CD4-positive, CD25-positive, alpha-beta regulatory T cell (primary cell): Measurements from ENCODE around the gene RBM15B. TPM values are rescaled to one million over a fixed set of nuclear protein-coding genes. Genes with fewer than 3 reads are reported as not detected.

Experiments used
- ATAC-seq, 2 donors: fragments of 150-1000 bp; cut with Tn5 transposase; one replicate each; pipeline ENCODE4 v1.10.0; 2021; ENCODE audit warnings: low read depth in 2 of 2, moderate number of reproducible peaks in 2 of 2, moderate library complexity in 1 of 2
- DNase-seq, 3 donors: peaks; one replicate each; pipeline versions ENCODE4 v3.0.0 to v3.0.0-alpha.2; 2012 to 2022; ENCODE audit warnings: mixed read lengths in 1 of 3
- H3K27ac ChIP-seq: one replicate; pipeline ENCODE4 v1.7.0; 2013; ENCODE audit warnings: mild to moderate bottlenecking, low read length; ENCODE audit not compliant: insufficient read depth, poor library complexity, severe bottlenecking
- H3K27me3 ChIP-seq: one replicate; pipeline ENCODE4 v1.7.0; 2013; ENCODE audit warnings: low read length; ENCODE audit not compliant: control insufficient read depth, insufficient read depth
- H3K36me3 ChIP-seq: one replicate; pipeline ENCODE4 v1.7.0; 2013; ENCODE audit warnings: mild to moderate bottlenecking, low read length, moderate library complexity; ENCODE audit not compliant: control insufficient read depth, insufficient read depth
- H3K4me1 ChIP-seq: 2 replicates; pipeline ENCODE4 v1.7.0; 2013; ENCODE audit warnings: mild to moderate bottlenecking, low read length; ENCODE audit not compliant: insufficient read depth, control insufficient read depth, poor library complexity, severe bottlenecking
- H3K4me3 ChIP-seq: one replicate; pipeline ENCODE4 v1.7.0; 2013; ENCODE audit warnings: low read depth, mild to moderate bottlenecking, low read length, moderate library complexity
- H3K9me3 ChIP-seq, 2 experiments: 1 replicate in 1 of 2; 2 replicates in 1 of 2; pipeline ENCODE4 v1.7.0; 2013; ENCODE audit warnings: low read length in 2 of 2, mild to moderate bottlenecking in 1 of 2, moderate library complexity in 1 of 2; ENCODE audit not compliant: control insufficient read depth in 2 of 2
- H3K27ac Mint-ChIP-seq, 3 donors: one replicate each; pipeline ENCODE4 v1.8.0; 2020 to 2022; ENCODE audit warnings: mild to moderate bottlenecking in 3 of 3, mixed read lengths in 3 of 3, moderate library complexity in 2 of 3
- H3K27me3 Mint-ChIP-seq: one replicate; pipeline ENCODE4 v1.8.0; 2022; ENCODE audit warnings: mild to moderate bottlenecking, mixed read lengths
- H3K36me3 Mint-ChIP-seq: one replicate; pipeline ENCODE4 v1.8.0; 2020; ENCODE audit warnings: mixed read lengths
- H3K4me1 Mint-ChIP-seq, 4 donors: one replicate each; pipeline ENCODE4 v1.8.0; 2020 to 2022; ENCODE audit warnings: mixed read lengths in 4 of 4, mild to moderate bottlenecking in 1 of 4
- H3K4me3 Mint-ChIP-seq, 4 donors: one replicate each; pipeline ENCODE4 v1.8.0; 2020 to 2022; ENCODE audit warnings: mild to moderate bottlenecking in 4 of 4, mixed read lengths in 4 of 4, moderate library complexity in 3 of 4
- H3K9me3 Mint-ChIP-seq, 7 donors: one replicate each; pipeline ENCODE4 v1.8.0; 2020 to 2022; ENCODE audit warnings: mixed read lengths in 7 of 7, mild to moderate bottlenecking in 3 of 7, moderate library complexity in 2 of 7
- polyA plus RNA-seq, 4 donors: library from polyadenylated mRNA; unstranded; fragments of 300-500 nt; fragmentation: Illumina TruSeq; gene quantifications; one replicate each; pipeline ENCODE4 v1.2.3, GENCODE V29; 2021
- total RNA-seq: library from RNA; stranded (reverse); gene quantifications from one replicate; pipeline ENCODE4 v1.2.3, GENCODE V29; 2022

RBM15B gene
- total and polyA plus RNA-seq, 5 donors from 2014 or later, result 10.1 to 28.4 (median 13.2) TPM

- Mint-ChIP-seq H3K27ac (peak overlapping the region in 2 of 3 donors; percentile 51 to 55), H3K36me3 (peaks cover 28% of the 10 kb centered on the region)
These were observed 3.5 kb downstream of the RBM15B start for GRCh38 chr3:51394541-51394940.

DNA sequence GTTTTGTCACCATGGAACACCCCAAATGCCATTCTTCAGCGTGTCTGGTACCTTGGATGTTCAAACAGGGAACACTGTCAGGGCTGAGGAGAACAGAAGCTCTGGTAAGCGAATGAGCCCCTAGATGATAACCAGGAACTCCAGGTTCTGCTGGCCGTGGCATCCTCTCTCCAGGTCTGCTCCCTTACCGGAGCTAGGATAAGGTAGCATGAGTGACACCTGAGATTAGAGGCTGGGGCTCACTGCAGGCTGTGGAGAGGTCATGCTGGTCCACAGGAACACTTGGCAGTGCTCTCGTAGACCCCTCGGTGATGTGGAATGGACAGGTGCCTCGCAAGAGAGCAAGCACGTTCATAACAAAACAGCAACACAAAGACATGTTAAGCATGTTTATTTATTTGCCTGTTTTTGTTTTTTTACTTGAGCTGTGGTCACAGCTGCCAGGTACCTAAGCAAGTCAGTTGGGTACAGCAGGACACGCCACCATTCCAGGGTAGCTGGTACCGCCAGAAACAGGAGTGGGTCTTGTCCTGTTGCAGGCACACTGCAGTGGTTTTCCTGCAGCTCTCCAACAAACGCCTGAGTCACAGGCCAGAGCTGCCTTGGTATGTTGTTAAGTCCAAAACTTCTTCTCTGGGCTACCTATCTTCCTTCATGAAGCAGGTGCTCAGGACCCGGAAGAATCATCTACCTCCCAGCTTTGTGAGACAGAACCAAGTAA is 4.6 kb downstream of the RBM15B start:
- Histone ChIP-seq H3K27me3 (no peaks in the 10 kb centered on the region), H3K9me3 (no peaks in the 10 kb centered on the region), H3K27ac (peak overlapping the region; percentile 19), H3K4me1 (peaks cover 38% of the 10 kb centered on the region), H3K4me3 (no peak overlapping the region), H3K36me3 (peaks cover 70% of the 10 kb centered on the region)
- peaks cover 2% of the 10 kb centered on the region for H3K27me3 Mint-ChIP-seq
- peaks cover 0 to 3% (median 0%) of the 10 kb centered on the region in 7 donors for H3K9me3 Mint-ChIP-seq
- peaks cover 0 to 54% (median 21%) of the 10 kb centered on the region in 4 donors for H3K4me1 Mint-ChIP-seq
- peaks cover 28% of the 10 kb centered on the region for H3K36me3 Mint-ChIP-seq
- peak overlapping the region in 1 of 4 donors; percentile 15 for H3K4me3 Mint-ChIP-seq
- no peak for DNase-seq
- H3K27ac Mint-ChIP-seq, result peak overlapping the region in 2 of 3 donors; percentile 47 to 61
- ATAC-seq, result no peak

More at GRCh38 chr3:51394541-51394940, 3.5 kb downstream of the RBM15B start:
- Histone ChIP-seq H3K36me3 (peaks cover 66% of the 10 kb centered on the region), H3K27ac (no peak overlapping the region), H3K9me3 (no peaks in the 10 kb centered on the region), H3K4me3 (no peak overlapping the region), H3K4me1 (peaks cover 46% of the 10 kb centered on the region), H3K27me3 (no peaks in the 10 kb centered on the region)
- H3K27me3 Mint-ChIP-seq, result peaks cover 4% of the 10 kb centered on the region
- ATAC-seq, result no peak
- peaks cover 0 to 3% (median 0%) of the 10 kb centered on the region in 7 donors for H3K9me3 Mint-ChIP-seq
- H3K4me1 Mint-ChIP-seq, result peaks cover 0 to 65% (median 24%) of the 10 kb centered on the region in 4 donors
- peak overlapping the region in 1 of 4 donors; percentile 92 for H3K4me3 Mint-ChIP-seq
- no peak for DNase-seq

GRCh38 chr3:51396401-51396800 is 5.3 kb downstream of the RBM15B start:
- Histone ChIP-seq H3K4me3 (no peak overlapping the region), H3K27ac (no peak overlapping the region), H3K27me3 (no peaks in the 10 kb centered on the region), H3K36me3 (peaks cover 73% of the 10 kb centered on the region), H3K4me1 (peaks cover 36% of the 10 kb centered on the region), H3K9me3 (no peaks in the 10 kb centered on the region)
- Mint-ChIP-seq H3K36me3 (peaks cover 28% of the 10 kb centered on the region), H3K27ac (peak overlapping the region in 2 of 3 donors; percentile 47 to 61), H3K4me1 (peaks cover 0 to 51% (median 21%) of the 10 kb centered on the region in 4 donors), H3K9me3 (peaks cover 0 to 3% (median 0%) of the 10 kb centered on the region in 7 donors), H3K27me3 (no peaks in the 10 kb centered on the region), H3K4me3 (peak overlapping the region in 3 of 4 donors; percentile 21 to 52 (median 31))
- ATAC-seq, result no peak
- no peak for DNase-seq

DNA sequence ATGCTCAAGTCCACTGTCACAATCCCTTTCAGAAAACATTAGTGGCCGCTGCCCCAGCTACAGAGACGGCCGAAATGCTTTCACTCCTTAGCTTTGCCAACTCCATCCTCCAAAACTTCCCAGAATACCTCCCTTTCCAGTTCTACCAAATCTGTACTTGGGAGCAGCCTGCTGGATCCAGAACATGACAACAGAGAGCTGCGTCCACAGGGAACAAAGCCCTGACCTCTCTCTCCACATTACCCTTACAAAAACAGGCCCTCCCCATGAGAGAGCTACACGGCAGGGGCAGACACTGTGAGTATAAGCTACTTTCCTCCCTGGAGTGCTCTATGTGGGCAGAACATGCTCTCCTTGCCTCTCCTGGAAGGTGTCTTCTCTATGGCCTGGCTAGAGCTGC is 6.3 kb downstream of the RBM15B start:
- Mint-ChIP-seq H3K27me3 (no peaks in the 10 kb centered on the region), H3K4me3 (no peak overlapping the region), H3K27ac (peak overlapping the region in 1 of 3 donors; percentile 61), H3K36me3 (peaks cover 33% of the 10 kb centered on the region), H3K4me1 (peaks cover 0 to 48% (median 24%) of the 10 kb centered on the region in 4 donors), H3K9me3 (peaks cover 0 to 3% (median 0%) of the 10 kb centered on the region in 7 donors)
- peaks cover 83% of the 10 kb centered on the region for H3K36me3 ChIP-seq
- H3K27me3 ChIP-seq, result no peaks in the 10 kb centered on the region
- ATAC-seq (no peak), DNase-seq (no peak)
- no peak overlapping the region for H3K4me3 ChIP-seq
- H3K27ac ChIP-seq, result no peak overlapping the region
- H3K9me3 ChIP-seq, result no peaks in the 10 kb centered on the region
- peaks cover 29% of the 10 kb centered on the region for H3K4me1 ChIP-seq

DNA sequence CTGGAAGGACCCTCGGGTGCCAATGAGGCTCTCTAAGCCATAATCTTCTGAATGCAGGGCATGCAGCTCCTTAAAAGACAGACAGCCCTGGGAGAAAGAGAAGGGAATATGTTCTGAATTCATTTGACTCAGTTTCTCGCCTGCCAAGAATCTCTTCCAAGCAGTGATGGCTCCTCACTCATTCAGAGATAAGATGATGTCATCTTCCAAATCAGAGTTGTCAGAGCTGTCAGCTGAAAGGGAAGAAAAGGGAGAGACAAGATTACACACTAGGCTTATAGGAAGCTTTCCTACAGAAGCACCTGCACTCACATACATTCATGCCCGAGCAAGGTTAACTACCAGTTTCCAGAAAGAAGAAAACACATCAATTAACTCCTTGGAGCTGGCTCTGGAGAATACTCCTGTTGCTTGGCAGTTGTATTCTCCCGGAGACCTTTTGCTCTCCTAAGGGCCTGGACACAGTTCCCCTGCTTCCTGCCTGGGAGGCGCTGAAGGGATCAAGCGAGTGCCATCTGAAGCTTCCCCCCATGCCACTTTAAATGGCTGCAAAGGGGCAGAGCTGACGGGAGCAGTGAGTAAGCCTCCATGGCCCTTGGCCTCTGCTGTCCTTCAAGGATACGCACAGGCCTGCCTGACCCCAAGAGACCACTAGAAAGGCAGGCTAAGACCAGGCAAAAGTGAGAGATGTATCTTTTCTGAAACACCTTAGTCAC is 7.7 kb downstream of the RBM15B start:
- H3K36me3 Mint-ChIP-seq, result peaks cover 41% of the 10 kb centered on the region
- H3K9me3 ChIP-seq, result no peaks in the 10 kb centered on the region
- H3K27me3 Mint-ChIP-seq, result no peaks in the 10 kb centered on the region
- H3K27me3 ChIP-seq, result no peaks in the 10 kb centered on the region
- no peak overlapping the region for H3K4me3 ChIP-seq
- peak overlapping the region in 1 of 3 donors; percentile 88 for H3K27ac Mint-ChIP-seq
- DNase-seq (no peak), ATAC-seq (no peak)
- peaks cover 3 to 38% (median 30%) of the 10 kb centered on the region in 4 donors for H3K4me1 Mint-ChIP-seq
- H3K4me3 Mint-ChIP-seq, result peak overlapping the region in 1 of 4 donors; percentile 25
- peaks cover 85% of the 10 kb centered on the region for H3K36me3 ChIP-seq
- peaks cover 0 to 3% (median 0%) of the 10 kb centered on the region in 7 donors for H3K9me3 Mint-ChIP-seq
- no peak overlapping the region for H3K27ac ChIP-seq
- H3K4me1 ChIP-seq, result peaks cover 18% of the 10 kb centered on the region

GRCh38 chr3:51400166-51400565 is 9.1 kb downstream of the RBM15B start:
- H3K27ac Mint-ChIP-seq, result peak overlapping the region; percentile 82 to 88 (median 84)
- H3K9me3 Mint-ChIP-seq, result no peaks in the 10 kb centered on the region
- Histone ChIP-seq H3K36me3 (peaks cover 81% of the 10 kb centered on the region), H3K4me1 (peaks cover 8% of the 10 kb centered on the region), H3K27me3 (no peaks in the 10 kb centered on the region), H3K4me3 (no peak overlapping the region), H3K9me3 (no peaks in the 10 kb centered on the region), H3K27ac (no peak overlapping the region)
- peaks cover 32% of the 10 kb centered on the region for H3K36me3 Mint-ChIP-seq
- no peak for DNase-seq
- H3K4me1 Mint-ChIP-seq, result peaks cover 7 to 36% (median 28%) of the 10 kb centered on the region in 4 donors
- no peaks in the 10 kb centered on the region for H3K27me3 Mint-ChIP-seq
- H3K4me3 Mint-ChIP-seq, result no peak overlapping the region
- ATAC-seq, result no peak

- peaks cover 76% of the 10 kb centered on the region for H3K36me3 ChIP-seq
- H3K4me1 ChIP-seq, result peaks cover 3% of the 10 kb centered on the region
- no peak for DNase-seq
- ATAC-seq, result no peak
- no peak overlapping the region for H3K4me3 ChIP-seq
- no peak overlapping the region for H3K4me3 Mint-ChIP-seq
- H3K27ac Mint-ChIP-seq, result peak overlapping the region in 2 of 3 donors; percentile 23 to 76
- H3K27me3 Mint-ChIP-seq, result no peaks in the 10 kb centered on the region
- no peaks in the 10 kb centered on the region for H3K9me3 ChIP-seq
- peaks cover 30% of the 10 kb centered on the region for H3K36me3 Mint-ChIP-seq
- no peak overlapping the region for H3K27ac ChIP-seq
- H3K9me3 Mint-ChIP-seq, result no peaks in the 10 kb centered on the region
- H3K27me3 ChIP-seq, result no peaks in the 10 kb centered on the region
- peaks cover 10 to 31% (median 22%) of the 10 kb centered on the region in 4 donors for H3K4me1 Mint-ChIP-seq
These were observed 10.7 kb downstream of the RBM15B start for GRCh38 chr3:51401735-51402134.
